GM21381 (cell line): Measurements from ENCODE around the gene THSD4.

Experiments
- ATAC-seq: cut with Tn5 transposase; IDR thresholded peaks from one replicate; pipeline ENCODE4 v1.9.1; 2021; ENCODE audit warnings: mild to moderate bottlenecking, moderate library complexity; ENCODE audit not compliant: unreplicated experiment

THSD4 gene

GRCh38 chr15:71788646-71789579 lies 673.6 kb downstream of the THSD4 start:
- no peak for ATAC-seq

DNA sequence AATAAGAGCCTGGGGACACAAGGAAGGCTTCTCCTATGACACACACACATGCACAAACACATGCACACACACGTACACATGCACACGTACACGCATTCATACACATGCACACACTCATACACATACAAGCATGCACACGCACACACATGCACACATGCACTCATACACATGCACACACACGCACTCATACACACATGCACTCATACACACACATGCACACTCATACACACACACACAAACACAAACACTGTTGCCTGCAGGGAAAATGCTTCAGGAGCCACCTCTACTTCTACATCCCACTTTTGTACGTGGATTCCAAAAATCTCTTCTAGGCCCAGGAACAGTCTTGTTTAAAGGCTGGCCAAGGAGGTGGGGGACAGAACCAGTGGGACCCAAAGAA lies 674.3 kb downstream of the THSD4 start:
- ATAC-seq, result no peak

- ATAC-seq, result no peak
These were observed 674.8 kb downstream of the THSD4 start for GRCh38 chr15:71790081-71790480.

- ATAC-seq, result no peak
These were observed 676.7 kb downstream of the THSD4 start for GRCh38 chr15:71791975-71792374.

DNA sequence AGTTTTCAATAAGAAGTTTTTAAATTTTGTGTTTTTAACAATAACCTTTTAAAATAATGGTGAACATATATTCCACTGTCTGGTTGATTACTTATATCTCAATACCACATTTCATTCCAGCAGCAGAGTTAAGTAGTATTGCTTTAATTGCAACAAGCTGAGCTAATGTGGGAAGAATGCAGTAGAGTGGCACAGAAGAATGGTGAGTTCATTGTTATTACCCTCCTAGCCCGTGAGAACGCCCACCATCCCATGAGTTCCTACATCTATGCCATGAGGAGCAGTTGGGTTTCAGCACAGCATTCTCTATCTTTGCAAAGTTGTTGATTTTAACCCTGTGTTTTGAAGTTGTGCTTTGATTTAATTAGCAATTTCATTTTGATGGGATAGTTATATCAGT lies 677.2 kb downstream of the THSD4 start:
- no peak for ATAC-seq

DNA sequence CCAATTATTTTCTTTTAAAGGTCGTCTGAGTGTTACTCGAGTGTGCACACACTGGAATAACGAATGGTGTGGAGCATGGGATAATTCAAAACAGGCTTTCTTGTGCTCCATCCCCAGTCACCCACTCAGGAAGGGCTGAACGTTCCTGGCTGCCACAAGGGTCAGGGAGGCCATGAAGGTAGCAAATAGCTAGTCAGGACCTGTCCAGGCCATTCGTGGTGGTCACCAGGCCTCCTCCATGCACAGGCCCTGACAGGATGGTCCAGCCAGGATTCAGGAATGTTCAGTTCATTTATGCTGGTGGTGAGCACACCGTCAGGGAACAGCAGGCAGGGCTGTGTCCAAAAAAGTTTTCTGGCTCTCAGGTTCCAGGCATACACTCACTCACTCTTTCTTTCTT lies 683.4 kb downstream of the THSD4 start:
- ATAC-seq, result no peak

- no peak for ATAC-seq
These were observed 684.9 kb downstream of the THSD4 start for GRCh38 chr15:71800190-71800589.

- ATAC-seq, result no peak
These were observed 685.8 kb downstream of the THSD4 start for GRCh38 chr15:71800835-71801745.

GRCh38 chr15:71801935-71802655 lies 686.8 kb downstream of the THSD4 start:
- no peak for ATAC-seq

DNA sequence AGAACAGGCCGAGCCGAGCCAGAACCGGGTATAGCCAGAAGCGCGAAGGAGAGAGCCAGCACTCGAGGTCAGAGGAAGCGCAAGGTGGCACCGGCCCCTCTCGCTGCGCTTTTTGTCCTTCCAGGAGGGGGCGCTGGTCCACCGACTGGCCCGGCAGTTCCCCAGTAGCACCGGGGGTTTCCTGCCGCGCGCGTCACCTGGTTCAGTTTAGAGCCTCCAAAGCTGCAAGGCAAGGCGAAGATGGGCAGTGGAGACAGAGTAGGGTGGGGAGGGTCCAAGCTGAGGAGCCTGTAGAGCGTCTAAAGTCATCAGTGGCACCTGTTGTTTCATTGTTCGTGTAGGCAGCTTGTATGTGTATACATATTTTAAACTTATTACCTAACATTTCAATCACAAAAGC lies 687.5 kb downstream of the THSD4 start:
- no peak for ATAC-seq

- ATAC-seq, result no peak
These were observed 689.0 kb downstream of the THSD4 start for GRCh38 chr15:71804226-71804625.

DNA sequence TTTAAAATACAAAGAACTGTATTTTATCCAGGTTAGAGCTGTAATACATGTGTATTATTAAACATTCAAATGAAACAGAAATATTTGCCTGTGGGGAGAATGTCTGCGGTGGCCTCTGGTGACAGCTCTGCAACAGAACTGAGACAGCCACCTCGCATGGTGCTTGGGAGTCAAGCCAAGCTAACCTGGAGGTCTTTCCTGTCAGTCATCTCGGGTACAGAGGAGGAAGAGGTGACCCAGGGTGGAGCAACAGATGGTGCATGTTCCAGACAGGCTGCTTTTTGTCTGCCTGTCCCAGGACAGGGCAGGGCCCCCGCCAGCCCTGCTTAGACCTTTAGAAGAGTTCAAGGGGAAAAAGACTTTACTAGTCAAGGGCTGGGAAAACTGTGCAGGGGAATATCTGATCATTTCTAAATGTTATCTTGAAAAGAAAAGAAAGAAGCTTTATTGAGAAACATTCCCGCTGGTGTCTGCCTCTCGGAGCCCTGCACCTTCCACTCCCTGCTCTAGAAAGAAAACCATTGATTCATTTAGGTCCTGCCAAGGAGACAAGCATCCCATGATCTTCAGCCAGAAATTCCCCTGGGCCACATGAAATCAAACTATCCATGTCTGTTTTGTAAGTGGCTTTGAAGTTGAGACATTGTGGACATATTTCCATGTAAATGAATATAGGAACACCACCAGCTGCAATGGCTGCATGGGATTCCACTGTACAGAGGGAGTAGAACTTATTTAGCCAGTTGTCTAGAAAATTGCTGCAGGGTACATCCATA lies 689.6 kb downstream of the THSD4 start:
- no peak for ATAC-seq

GRCh38 chr15:71806452-71806931 lies 691.2 kb downstream of the THSD4 start:
- no peak for ATAC-seq

- ATAC-seq, result no peak
These were observed 691.9 kb downstream of the THSD4 start for GRCh38 chr15:71807125-71807629.

- ATAC-seq, result no peak
These were observed 692.4 kb downstream of the THSD4 start for GRCh38 chr15:71807691-71808091.

GRCh38 chr15:71808311-71809020 lies 693.2 kb downstream of the THSD4 start:
- ATAC-seq, result no peak

DNA sequence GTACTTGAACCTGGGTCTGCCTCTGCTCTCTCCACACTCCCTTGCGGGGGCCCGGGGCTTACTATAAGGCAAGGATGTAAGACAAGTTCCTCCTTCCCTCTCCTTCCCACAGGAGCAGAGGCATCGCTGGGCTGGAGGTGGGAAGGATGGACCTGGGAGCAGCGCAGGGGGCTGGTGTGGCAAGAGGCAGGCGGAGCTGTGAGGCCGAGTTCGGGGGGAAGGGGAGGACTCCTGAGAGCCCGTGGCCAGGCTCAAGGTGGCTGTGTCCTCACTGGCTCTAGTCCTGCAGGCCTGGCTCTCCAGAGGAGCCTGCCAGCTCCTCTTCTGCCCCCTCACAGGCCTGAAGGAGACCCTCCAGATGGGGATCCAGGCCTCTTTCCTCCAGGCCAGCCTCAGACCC lies 694.1 kb downstream of the THSD4 start:
- no peak for ATAC-seq

- ATAC-seq, result no peak
These were observed 695.2 kb downstream of the THSD4 start, which contains the start of gene NR2E3 for GRCh38 chr15:71810256-71811035. TSS of gene NR2E3 (plus strand) at chr15:71810554. CDS start at chr15:71810744, 190 bp downstream.
